ENCODE results near the gene CDIPT.

- TF ChIP-seq MXI1 (IDR thresholded peaks at IDR 0.05; ENCODE audit: borderline replicate concordance, low read depth, low read length) (no peak), POLR2A (IDR thresholded peaks at IDR 0.05; ENCODE audit: low read depth, low read length) (no peak), BHLHE40 (IDR thresholded peaks at IDR 0.05; ENCODE audit: low read depth, low read length) (no peak), RCOR1 (IDR thresholded peaks at IDR 0.05; ENCODE audit: insufficient replicate concordance, low read length) (no peak), CTCF (conservative IDR thresholded peaks at IDR 0.05; ENCODE audit: low read depth, low read length) (no peak), SMC3 (IDR thresholded peaks at IDR 0.05; ENCODE audit: low read depth, low read length) (no peak), CHD1 (IDR thresholded peaks at IDR 0.05; ENCODE audit: low read depth, low read length) (no peak), FOS (IDR thresholded peaks at IDR 0.05; ENCODE audit: low read depth, low read length) (no peak), USF2 (IDR thresholded peaks at IDR 0.05; ENCODE audit: low read depth, low read length) (no peak)
These were observed 8.4 kb downstream of the CDIPT start for GRCh38 chr16:29854520-29855100.

Measured in IMR-90 (cell line).